ENCODE data around the gene CRISPLD2. TPM values are rescaled to one million over a fixed set of nuclear protein-coding genes. Genes with fewer than 3 reads are reported as not detected.

Gene CRISPLD2
- total RNA-seq, 5 donors from 2014 or later (not counting 1 experiment from before 2014, with no cell fraction given) = 0.76 to 2.8 (median 1.8) TPM

DNA sequence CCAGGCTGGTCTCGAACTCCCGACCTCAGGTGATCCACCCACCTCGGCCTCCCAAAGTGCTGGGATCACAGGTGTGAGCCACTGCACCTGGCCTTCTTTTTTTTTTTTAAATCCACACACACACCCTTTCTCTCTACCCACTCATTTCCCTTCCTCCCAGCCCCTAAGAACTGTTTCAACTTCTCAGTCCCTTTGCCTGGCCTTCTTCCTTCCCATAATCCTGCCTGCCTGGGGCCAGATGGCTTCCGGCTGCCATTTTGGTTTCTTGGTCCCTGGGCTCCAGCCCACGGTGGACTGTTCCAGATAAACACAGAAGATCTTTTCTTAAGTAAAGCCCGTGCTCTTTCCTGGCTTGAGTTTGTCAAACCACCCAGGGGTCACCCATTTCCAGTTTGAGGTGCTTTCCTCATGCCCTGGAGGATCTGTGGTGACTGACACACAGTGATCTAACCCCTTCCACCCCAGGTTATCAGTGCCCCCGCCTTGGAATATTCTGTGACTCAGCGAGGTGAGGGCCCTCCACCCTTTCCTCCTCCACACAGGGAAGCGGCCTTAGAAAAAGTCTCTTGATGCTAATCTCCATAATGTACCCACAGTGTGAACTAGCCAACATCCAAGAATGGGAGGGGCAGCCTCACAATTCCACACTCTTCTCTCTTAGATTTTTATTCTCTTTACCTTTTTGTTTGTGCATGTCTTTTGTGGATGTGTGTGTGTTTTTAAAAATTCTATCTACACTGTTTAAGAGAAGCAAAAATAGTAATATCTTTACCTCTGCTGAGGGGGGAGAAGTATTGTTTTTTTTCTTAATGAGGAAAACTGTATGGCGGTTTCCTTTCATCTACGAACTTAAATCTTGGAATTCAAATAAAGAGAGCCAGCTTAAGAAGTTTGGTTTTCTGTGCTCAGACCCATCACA, 60.0 kb downstream of the CRISPLD2 start:
- POLR2A ChIA-PET = no interaction called here
- no peak overlapping the region for H3K27ac Mint-ChIP-seq
- Histone ChIP-seq H3K36me3 (ENCODE audit: control insufficient read depth in 2 of 2, extremely low read depth in 1 of 2, insufficient read depth in 1 of 2, low read length in 1 of 2) (peaks cover 0 to 2% of the 10 kb centered on the region in 2 donors), H3K27ac (ENCODE audit: low read length) (no peak overlapping the region), H3K4me3 (ENCODE audit: control insufficient read depth in 1 of 2, extremely low read depth in 1 of 2, low read length in 1 of 2) (no peak overlapping the region), H3K27me3 (replicated peaks in 1 of 2; ENCODE audit: control insufficient read depth in 2 of 2, extremely low read depth in 1 of 2, insufficient read depth in 2 of 2, low read length in 1 of 2) (peaks cover 0 to 9% of the 10 kb centered on the region in 2 experiments), H3K4me1 (ENCODE audit: control insufficient read depth in 1 of 2, extremely low read depth in 1 of 2, insufficient read depth in 2 of 2, low read length in 2 of 2) (no peaks in the 10 kb centered on the region), H3K9me3 (no peaks in the 10 kb centered on the region)
- H3K27me3 Mint-ChIP-seq = peaks cover 0 to 5% of the 10 kb centered on the region in 2 donors
- peaks cover 0 to 4% (median 2%) of the 10 kb centered on the region in 3 donors for H3K4me1 Mint-ChIP-seq
- CTCF ChIA-PET = no interaction called here
- H3K9me3 Mint-ChIP-seq = peaks cover 2 to 4% (median 3%) of the 10 kb centered on the region in 3 donors
- H3K4me3 Mint-ChIP-seq = no peak overlapping the region
- no peak for ATAC-seq (replicated peaks in 1 of 4)
- no peak for DNase-seq
- H3K36me3 Mint-ChIP-seq = peaks cover 2% of the 10 kb centered on the region
- 89% methylated on average over 5 of the region's 11 CpGs for WGBS (ENCODE audit: insufficient coverage)

DNA sequence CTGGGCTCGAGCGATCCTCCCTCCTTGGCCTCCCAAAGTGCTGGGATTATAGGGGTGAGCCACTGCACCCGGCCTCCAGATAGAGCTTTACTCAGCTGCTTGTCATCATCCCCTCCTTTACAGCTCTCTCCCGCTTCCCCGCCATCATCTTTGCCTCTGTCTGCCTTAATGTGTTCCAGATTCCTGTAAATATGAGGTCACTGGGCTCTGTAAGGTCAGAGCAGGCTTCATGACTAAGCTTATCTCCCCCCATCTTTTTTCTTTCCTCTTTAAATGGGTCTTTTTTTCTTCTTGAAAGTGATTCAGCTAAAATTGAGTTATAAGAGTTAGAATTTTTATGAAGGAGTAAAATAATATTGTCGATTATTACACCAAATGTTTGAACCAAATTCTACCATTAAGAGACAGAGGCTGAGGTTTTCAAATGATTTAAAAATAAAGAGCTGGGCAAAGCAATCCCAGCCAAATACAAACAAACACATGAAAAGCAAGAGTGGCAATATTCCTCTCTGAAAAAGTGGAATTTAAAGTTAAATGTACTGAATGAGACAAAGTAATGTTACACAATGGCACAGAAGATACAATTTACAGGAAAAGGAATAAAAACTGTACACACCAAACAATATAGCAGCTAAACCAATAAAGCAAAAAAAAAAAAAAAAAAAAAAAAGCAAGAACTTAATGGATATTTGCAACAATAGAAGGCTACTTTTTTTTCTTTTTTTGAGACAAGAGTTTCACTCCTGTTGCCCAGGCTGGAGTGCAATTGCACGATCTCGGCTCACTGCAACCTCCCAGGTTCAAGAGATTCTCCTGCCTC, 62.1 kb downstream of the CRISPLD2 start:
- WGBS (ENCODE audit: insufficient coverage) = no CpG with 5 or more reads among the region's 8 CpGs
- Mint-ChIP-seq H3K4me1 (peaks cover 0 to 10% (median 6%) of the 10 kb centered on the region in 3 donors), H3K9me3 (peaks cover 2 to 4% (median 3%) of the 10 kb centered on the region in 3 donors), H3K4me3 (no peak overlapping the region), H3K36me3 (peaks cover 2% of the 10 kb centered on the region), H3K27me3 (peaks cover 0 to 14% of the 10 kb centered on the region in 2 donors), H3K27ac (no peak overlapping the region)
- DNase-seq (no peak), ATAC-seq (replicated peaks in 1 of 4) (no peak)
- no peaks in the 10 kb centered on the region for H3K9me3 ChIP-seq
- H3K27me3 ChIP-seq (replicated peaks in 1 of 2; ENCODE audit: control insufficient read depth in 2 of 2, extremely low read depth in 1 of 2, insufficient read depth in 2 of 2, low read length in 1 of 2) = peaks cover 0 to 21% of the 10 kb centered on the region in 2 experiments
- CTCF ChIA-PET = interaction anchor here in 1 of 2 donors (0.6 kb wide), 2 partner anchors 134 to 219 kb away, joined by 3 to 4 read pairs; no protein-coding TSS in a partner anchor
- no peak overlapping the region for H3K4me3 ChIP-seq (ENCODE audit: control insufficient read depth in 1 of 2, extremely low read depth in 1 of 2, low read length in 1 of 2)
- POLR2A ChIA-PET = interaction anchor here in 1 of 2 donors (0.6 kb wide), 1 partner anchor 188 kb away, joined by 6 read pairs; no protein-coding TSS in a partner anchor
- no peak overlapping the region for H3K27ac ChIP-seq (ENCODE audit: low read length)
- H3K36me3 ChIP-seq (ENCODE audit: control insufficient read depth in 2 of 2, extremely low read depth in 1 of 2, insufficient read depth in 1 of 2, low read length in 1 of 2) = peaks cover 0 to 2% of the 10 kb centered on the region in 2 donors
- H3K4me1 ChIP-seq (ENCODE audit: control insufficient read depth in 1 of 2, extremely low read depth in 1 of 2, insufficient read depth in 2 of 2, low read length in 2 of 2) = no peaks in the 10 kb centered on the region

DNA sequence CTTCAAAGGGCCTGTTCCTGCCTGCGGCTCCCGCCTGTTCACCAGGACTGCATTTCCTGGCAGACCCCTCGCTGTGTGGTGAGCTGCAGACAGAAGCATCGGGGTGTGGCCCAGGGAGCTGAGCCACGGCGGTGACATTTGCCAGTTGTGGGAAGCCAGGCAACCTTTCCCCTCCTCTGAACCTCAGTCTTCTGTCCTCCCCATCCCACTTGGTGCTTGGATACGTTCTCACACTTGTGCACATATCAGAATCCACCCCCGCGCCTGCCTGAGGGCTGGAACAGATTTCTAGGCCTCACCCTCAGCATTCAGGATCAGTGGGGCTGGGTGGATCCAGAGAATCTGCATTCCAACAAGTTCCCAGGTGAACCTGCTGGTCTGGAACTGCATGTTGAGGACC, 63.5 kb downstream of the CRISPLD2 start:
- Histone ChIP-seq H3K9me3 (no peaks in the 10 kb centered on the region), H3K4me3 (ENCODE audit: control insufficient read depth in 1 of 2, extremely low read depth in 1 of 2, low read length in 1 of 2) (no peak overlapping the region), H3K27me3 (replicated peaks in 1 of 2; ENCODE audit: control insufficient read depth in 2 of 2, extremely low read depth in 1 of 2, insufficient read depth in 2 of 2, low read length in 1 of 2) (peaks cover 0 to 25% of the 10 kb centered on the region in 2 experiments), H3K36me3 (ENCODE audit: control insufficient read depth in 2 of 2, extremely low read depth in 1 of 2, insufficient read depth in 1 of 2, low read length in 1 of 2) (peaks cover 0 to 2% of the 10 kb centered on the region in 2 donors), H3K27ac (ENCODE audit: low read length) (no peak overlapping the region), H3K4me1 (ENCODE audit: control insufficient read depth in 1 of 2, extremely low read depth in 1 of 2, insufficient read depth in 2 of 2, low read length in 2 of 2) (no peaks in the 10 kb centered on the region)
- H3K9me3 Mint-ChIP-seq = peaks cover 2 to 4% (median 3%) of the 10 kb centered on the region in 3 donors
- ATAC-seq (replicated peaks in 1 of 4) = no peak
- H3K27me3 Mint-ChIP-seq = peaks cover 0 to 20% of the 10 kb centered on the region in 2 donors
- POLR2A ChIA-PET = no interaction called here
- CTCF ChIA-PET = no interaction called here
- no peak overlapping the region for H3K27ac Mint-ChIP-seq
- H3K4me1 Mint-ChIP-seq = peaks cover 0 to 10% (median 6%) of the 10 kb centered on the region in 3 donors
- H3K4me3 Mint-ChIP-seq = no peak overlapping the region
- WGBS (ENCODE audit: insufficient coverage) = 96% methylated on average over 4 of the region's 9 CpGs
- no peak for DNase-seq
- peaks cover 2% of the 10 kb centered on the region for H3K36me3 Mint-ChIP-seq

DNA sequence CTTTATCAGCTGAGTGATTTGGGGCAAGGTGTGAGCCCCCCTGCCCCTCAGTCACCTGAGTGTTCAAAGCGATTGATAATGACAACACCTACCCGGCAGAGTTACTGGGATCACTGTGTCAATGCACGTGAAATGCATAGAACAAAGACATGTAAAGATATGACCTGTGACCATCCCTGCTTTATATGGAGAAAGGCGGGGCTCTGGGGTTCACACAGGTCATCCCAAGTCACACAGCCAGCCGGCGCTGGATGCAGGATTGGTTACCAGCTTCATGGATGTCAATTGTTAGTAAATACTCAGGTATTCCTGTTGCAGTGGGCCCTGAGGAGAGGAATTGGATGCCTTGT, 64.4 kb downstream of the CRISPLD2 start:
- WGBS (ENCODE audit: insufficient coverage) = 94% methylated on average over 4 of the region's 6 CpGs
- Histone ChIP-seq H3K27me3 (replicated peaks in 1 of 2; ENCODE audit: control insufficient read depth in 2 of 2, extremely low read depth in 1 of 2, insufficient read depth in 2 of 2, low read length in 1 of 2) (peaks cover 0 to 31% of the 10 kb centered on the region in 2 experiments), H3K27ac (ENCODE audit: low read length) (no peak overlapping the region), H3K9me3 (no peaks in the 10 kb centered on the region), H3K36me3 (ENCODE audit: control insufficient read depth in 2 of 2, extremely low read depth in 1 of 2, insufficient read depth in 1 of 2, low read length in 1 of 2) (peaks cover 0 to 2% of the 10 kb centered on the region in 2 donors), H3K4me1 (ENCODE audit: control insufficient read depth in 1 of 2, extremely low read depth in 1 of 2, insufficient read depth in 2 of 2, low read length in 2 of 2) (no peaks in the 10 kb centered on the region), H3K4me3 (ENCODE audit: control insufficient read depth in 1 of 2, extremely low read depth in 1 of 2, low read length in 1 of 2) (no peak overlapping the region)
- no peak overlapping the region for H3K4me3 Mint-ChIP-seq
- H3K36me3 Mint-ChIP-seq = peaks cover 2% of the 10 kb centered on the region
- peaks cover 2 to 4% (median 3%) of the 10 kb centered on the region in 3 donors for H3K9me3 Mint-ChIP-seq
- ATAC-seq (replicated peaks in 1 of 4) = no peak
- ChIA-PET POLR2A (no interaction called here), CTCF (interaction anchor here in 1 of 2 donors (0.6 kb wide), 1 partner anchor 129 kb away, joined by 7 read pairs; no protein-coding TSS in a partner anchor)
- peaks cover 0 to 10% (median 6%) of the 10 kb centered on the region in 3 donors for H3K4me1 Mint-ChIP-seq
- DNase-seq = no peak
- peaks cover 4 to 26% of the 10 kb centered on the region in 2 donors for H3K27me3 Mint-ChIP-seq
- H3K27ac Mint-ChIP-seq = no peak overlapping the region

DNA sequence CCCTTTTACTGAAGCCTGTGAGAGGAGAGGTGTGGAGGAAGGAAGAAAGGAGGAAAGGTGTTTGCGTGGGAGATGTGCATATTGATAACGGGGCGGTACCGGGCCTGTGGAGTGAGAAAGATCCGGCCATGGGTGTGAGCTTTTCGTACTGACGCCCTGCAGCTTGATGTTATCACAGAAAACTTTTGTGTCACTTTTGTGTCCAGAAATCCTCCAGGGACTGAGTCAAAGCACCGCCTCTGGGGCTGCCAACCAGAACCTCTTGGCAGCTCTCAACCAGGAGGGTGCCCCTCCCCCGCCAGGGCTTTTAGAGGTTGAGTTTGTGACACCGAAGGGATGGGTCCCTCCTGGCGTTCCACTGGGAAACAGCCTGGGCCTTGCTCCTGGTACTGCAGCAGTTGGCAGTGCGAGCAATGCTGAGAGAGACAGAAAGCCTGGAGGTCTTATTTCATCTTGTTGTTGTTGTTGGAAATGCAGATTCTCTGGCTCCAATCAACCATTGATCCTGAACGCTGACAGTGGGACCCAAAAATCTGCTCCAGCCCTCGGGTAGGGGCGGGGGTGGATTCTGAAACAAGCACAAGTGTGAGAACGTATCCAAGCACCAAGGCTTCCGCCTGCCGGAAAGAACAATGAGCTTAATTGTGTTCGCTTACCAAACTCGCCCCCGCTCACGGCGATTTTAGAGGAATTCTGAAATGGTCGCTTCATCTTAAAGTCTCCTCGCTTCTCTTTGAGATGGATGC, 65.0 kb downstream of the CRISPLD2 start:
- Mint-ChIP-seq H3K4me1 (peaks cover 0 to 10% (median 6%) of the 10 kb centered on the region in 3 donors), H3K27ac (no peak overlapping the region), H3K27me3 (peaks cover 4 to 26% of the 10 kb centered on the region in 2 donors), H3K36me3 (peaks cover 2% of the 10 kb centered on the region), H3K9me3 (peaks cover 2 to 4% (median 3%) of the 10 kb centered on the region in 3 donors), H3K4me3 (no peak overlapping the region)
- Histone ChIP-seq H3K27ac (ENCODE audit: low read length) (no peak overlapping the region), H3K9me3 (no peaks in the 10 kb centered on the region), H3K27me3 (replicated peaks in 1 of 2; ENCODE audit: control insufficient read depth in 2 of 2, extremely low read depth in 1 of 2, insufficient read depth in 2 of 2, low read length in 1 of 2) (peaks cover 0 to 32% of the 10 kb centered on the region in 2 experiments), H3K4me1 (ENCODE audit: control insufficient read depth in 1 of 2, extremely low read depth in 1 of 2, insufficient read depth in 2 of 2, low read length in 2 of 2) (no peaks in the 10 kb centered on the region), H3K36me3 (ENCODE audit: control insufficient read depth in 2 of 2, extremely low read depth in 1 of 2, insufficient read depth in 1 of 2, low read length in 1 of 2) (peaks cover 0 to 2% of the 10 kb centered on the region in 2 donors), H3K4me3 (ENCODE audit: control insufficient read depth in 1 of 2, extremely low read depth in 1 of 2, low read length in 1 of 2) (no peak overlapping the region)
- ChIA-PET POLR2A (no interaction called here), CTCF (interaction anchor here in 1 of 2 donors (0.6 kb wide), 1 partner anchor 130 kb away, joined by 7 read pairs; no protein-coding TSS in a partner anchor)
- DNase-seq (no peak), ATAC-seq (replicated peaks in 1 of 4) (no peak)
- WGBS (ENCODE audit: insufficient coverage) = 58% methylated on average over 18 of the region's 25 CpGs
